ENCODE measurements around the gene FANCI. TPM values are rescaled to one million over a fixed set of nuclear protein-coding genes. Genes with fewer than 3 reads are reported as not detected.
A peak's percentile ranks its signal among the peaks of the same experiment; 100 is the strongest.

The FANCI gene
- total RNA-seq, 2 experiments from 2014 or later: 208 to 213 TPM

DNA sequence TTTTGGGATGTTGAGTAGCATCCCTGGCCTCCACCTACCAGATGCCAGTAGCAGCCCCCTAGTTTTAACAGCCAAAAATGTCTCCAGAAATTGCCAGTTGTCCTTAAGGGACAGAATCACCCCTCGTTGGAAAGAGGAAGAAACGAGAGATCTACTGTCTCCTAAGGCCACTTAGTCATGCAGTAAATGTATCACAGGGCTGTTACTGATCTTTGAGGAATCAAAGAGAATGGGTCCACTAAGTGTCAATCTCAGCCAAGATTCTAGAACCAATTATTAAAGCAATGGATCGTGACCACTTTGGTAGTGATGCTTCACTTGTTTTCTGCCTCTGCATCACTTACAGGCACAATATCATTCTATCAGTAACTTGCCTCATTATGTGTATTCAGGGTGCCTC is 64.5 kb downstream of the FANCI start:
- no peaks in the 10 kb centered on the region for H3K9me3 Mint-ChIP-seq
- no peaks in the 10 kb centered on the region for H3K27me3 Mint-ChIP-seq
- H3K4me1 Mint-ChIP-seq (ENCODE audit: low read depth): peaks cover 7% of the 10 kb centered on the region
- no peak overlapping the region for H3K27ac Mint-ChIP-seq
- no peak for DNase-seq
- intact Hi-C loops (cut with micrococcal nuclease): no loop called here
- H3K36me3 Mint-ChIP-seq: peaks cover 63% of the 10 kb centered on the region
- ChIA-PET CTCF (interaction anchor here (1.1 kb wide), 1 partner anchor 101 kb away, joined by 3 read pairs; no protein-coding TSS in a partner anchor), POLR2A (no interaction called here)
- no peak overlapping the region for H3K4me3 Mint-ChIP-seq

GRCh38 chr15:89309993-89310392 is 66.2 kb downstream of the FANCI start:
- Mint-ChIP-seq H3K4me1 (ENCODE audit: low read depth) (peaks cover 7% of the 10 kb centered on the region), H3K4me3 (no peak overlapping the region), H3K27me3 (no peaks in the 10 kb centered on the region), H3K9me3 (no peaks in the 10 kb centered on the region), H3K36me3 (peaks cover 63% of the 10 kb centered on the region), H3K27ac (no peak overlapping the region)
- DNase-seq: no peak
- intact Hi-C loops (cut with micrococcal nuclease): no loop called here
- POLR2A ChIA-PET: no interaction called here
- CTCF ChIA-PET: interaction anchor here (0.7 kb wide), 1 partner anchor 39 kb away, joined by 3 read pairs; no protein-coding TSS in a partner anchor

DNA sequence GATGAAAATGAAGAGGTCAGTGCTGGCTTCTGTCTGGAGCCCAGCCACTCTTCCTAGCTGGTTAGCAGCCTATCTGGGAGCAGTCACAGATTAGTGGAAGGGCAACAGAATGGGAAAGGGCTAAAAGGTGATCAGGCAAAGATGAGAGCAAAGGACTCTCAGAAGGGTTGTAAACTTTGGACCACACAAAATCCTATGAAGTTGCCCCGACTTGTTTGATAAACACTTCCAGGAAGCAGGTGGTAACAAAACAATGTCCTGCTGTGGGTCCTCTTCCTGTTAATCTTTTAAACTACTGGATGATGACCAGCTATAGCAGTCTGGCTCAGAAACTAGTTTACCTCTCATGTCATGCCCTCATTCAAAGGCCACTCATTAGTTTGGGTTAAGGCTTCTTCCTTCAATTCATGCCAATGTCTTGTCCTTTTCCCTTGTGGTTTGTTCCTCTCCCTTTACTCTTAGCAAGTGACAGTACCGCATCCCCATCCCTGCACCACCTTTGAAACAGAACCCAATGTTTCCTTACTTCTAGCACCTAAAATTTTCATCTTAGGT is 71.7 kb downstream of the FANCI start:
- H3K4me1 Mint-ChIP-seq (ENCODE audit: low read depth): peaks cover 24% of the 10 kb centered on the region
- no peak for DNase-seq
- H3K27me3 Mint-ChIP-seq: no peaks in the 10 kb centered on the region
- H3K9me3 Mint-ChIP-seq: no peaks in the 10 kb centered on the region
- H3K27ac Mint-ChIP-seq: peak overlapping the region; percentile 51
- no peak overlapping the region for H3K4me3 Mint-ChIP-seq
- CTCF ChIA-PET: interaction anchor here (1.1 to 2.4 kb wide), 2 partner anchors 8 to 14 kb away, joined by 4 to 10 read pairs; no protein-coding TSS in a partner anchor
- intact Hi-C loops (cut with micrococcal nuclease): no loop called here
- H3K36me3 Mint-ChIP-seq: peaks cover 59% of the 10 kb centered on the region
- POLR2A ChIA-PET: no interaction called here

GRCh38 chr15:89316504-89316903 is 72.7 kb downstream of the FANCI start:
- ChIA-PET CTCF (interaction anchor here (2.4 to 4.5 kb wide), 2 partner anchors 13 to 110 kb away, joined by 10 to 18 read pairs; no protein-coding TSS in a partner anchor), POLR2A (interaction anchor here (0.7 to 0.9 kb wide), 2 partner anchors 13 to 16 kb away, joined by 3 read pairs; no protein-coding TSS in a partner anchor)
- Mint-ChIP-seq H3K36me3 (peaks cover 59% of the 10 kb centered on the region), H3K4me3 (no peak overlapping the region), H3K9me3 (no peaks in the 10 kb centered on the region), H3K27ac (peak overlapping the region; percentile 44), H3K4me1 (ENCODE audit: low read depth) (peaks cover 24% of the 10 kb centered on the region), H3K27me3 (no peaks in the 10 kb centered on the region)
- no peak for DNase-seq
- intact Hi-C loops (cut with micrococcal nuclease): no loop called here

GRCh38 chr15:89317186-89317720 is 73.5 kb downstream of the FANCI start:
- Mint-ChIP-seq H3K27me3 (no peaks in the 10 kb centered on the region), H3K27ac (peak overlapping the region; percentile 78), H3K36me3 (peaks cover 61% of the 10 kb centered on the region), H3K9me3 (no peaks in the 10 kb centered on the region), H3K4me1 (ENCODE audit: low read depth) (peaks cover 24% of the 10 kb centered on the region), H3K4me3 (no peak overlapping the region)
- DNase-seq: peak; percentile 20
- ChIA-PET POLR2A (interaction anchor here (0.7 kb wide), 1 partner anchor 13 kb away, joined by 3 read pairs; no protein-coding TSS in a partner anchor), CTCF (interaction anchor here (0.6 to 4.5 kb wide), 4 partner anchors 13 to 843 kb away, joined by 3 to 18 read pairs (median 6); no protein-coding TSS in a partner anchor)
- intact Hi-C loops (cut with micrococcal nuclease): no loop called here

DNA sequence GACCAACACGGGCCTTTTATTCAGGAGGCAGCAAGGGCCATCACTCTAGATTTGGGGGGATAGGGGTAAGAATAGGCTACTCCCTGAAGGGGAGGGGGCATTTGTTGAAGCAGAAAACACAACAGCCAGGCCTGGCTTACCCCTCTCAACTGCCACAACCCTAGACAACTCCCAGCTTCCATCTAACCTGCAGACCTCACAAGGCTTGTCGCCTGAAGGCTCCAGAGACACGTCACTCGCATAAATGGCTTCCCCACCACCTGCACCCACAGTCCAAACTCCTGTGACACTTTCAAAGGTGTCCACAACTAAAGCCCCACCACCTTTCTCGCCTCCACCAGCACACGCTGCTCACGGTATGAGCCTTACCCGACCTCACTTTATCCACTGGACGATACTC is 75.9 kb downstream of the FANCI start:
- ChIA-PET POLR2A (interaction anchor here (1.2 to 1.6 kb wide), 2 partner anchors 13 to 15 kb away, joined by 4 to 5 read pairs; no protein-coding TSS in a partner anchor), CTCF (interaction anchor here (4.5 kb wide), 1 partner anchor 113 kb away, joined by 18 read pairs; no protein-coding TSS in a partner anchor)
- no peaks in the 10 kb centered on the region for H3K27me3 Mint-ChIP-seq
- no peak overlapping the region for H3K4me3 Mint-ChIP-seq
- H3K9me3 Mint-ChIP-seq: no peaks in the 10 kb centered on the region
- no peak for DNase-seq
- H3K27ac Mint-ChIP-seq: peak overlapping the region; percentile 30
- intact Hi-C loops (cut with micrococcal nuclease): no loop called here
- H3K4me1 Mint-ChIP-seq (ENCODE audit: low read depth): peaks cover 20% of the 10 kb centered on the region
- peaks cover 57% of the 10 kb centered on the region for H3K36me3 Mint-ChIP-seq

DNA sequence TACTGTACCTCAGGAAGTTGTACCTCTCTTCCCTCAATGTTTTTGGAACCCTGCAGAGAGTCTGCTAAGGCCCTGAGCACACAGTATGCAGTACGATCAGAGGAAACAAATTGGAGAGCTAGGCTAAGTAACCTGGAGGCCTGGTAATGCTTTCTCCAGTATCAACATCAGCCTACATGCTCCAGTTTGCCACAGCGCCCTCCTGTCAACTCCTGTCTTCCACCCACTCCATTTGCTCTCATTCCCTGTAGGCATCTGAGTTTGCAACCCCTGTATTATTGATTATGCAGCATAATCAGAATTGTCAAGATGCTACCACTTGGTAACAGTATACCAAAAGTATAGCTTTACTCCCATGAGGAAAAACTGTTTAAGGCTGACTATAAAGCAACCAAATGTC is 76.4 kb downstream of the FANCI start:
- ChIA-PET POLR2A (interaction anchor here (1.2 to 1.6 kb wide), 2 partner anchors 14 to 15 kb away, joined by 4 to 5 read pairs; no protein-coding TSS in a partner anchor), CTCF (interaction anchor here (4.5 kb wide), 1 partner anchor 113 kb away, joined by 18 read pairs; no protein-coding TSS in a partner anchor)
- H3K27me3 Mint-ChIP-seq: no peaks in the 10 kb centered on the region
- intact Hi-C loops (cut with micrococcal nuclease): no loop called here
- no peak overlapping the region for H3K27ac Mint-ChIP-seq
- H3K4me1 Mint-ChIP-seq (ENCODE audit: low read depth): peaks cover 20% of the 10 kb centered on the region
- H3K36me3 Mint-ChIP-seq: peaks cover 58% of the 10 kb centered on the region
- no peak for DNase-seq
- no peak overlapping the region for H3K4me3 Mint-ChIP-seq
- no peaks in the 10 kb centered on the region for H3K9me3 Mint-ChIP-seq

DNA sequence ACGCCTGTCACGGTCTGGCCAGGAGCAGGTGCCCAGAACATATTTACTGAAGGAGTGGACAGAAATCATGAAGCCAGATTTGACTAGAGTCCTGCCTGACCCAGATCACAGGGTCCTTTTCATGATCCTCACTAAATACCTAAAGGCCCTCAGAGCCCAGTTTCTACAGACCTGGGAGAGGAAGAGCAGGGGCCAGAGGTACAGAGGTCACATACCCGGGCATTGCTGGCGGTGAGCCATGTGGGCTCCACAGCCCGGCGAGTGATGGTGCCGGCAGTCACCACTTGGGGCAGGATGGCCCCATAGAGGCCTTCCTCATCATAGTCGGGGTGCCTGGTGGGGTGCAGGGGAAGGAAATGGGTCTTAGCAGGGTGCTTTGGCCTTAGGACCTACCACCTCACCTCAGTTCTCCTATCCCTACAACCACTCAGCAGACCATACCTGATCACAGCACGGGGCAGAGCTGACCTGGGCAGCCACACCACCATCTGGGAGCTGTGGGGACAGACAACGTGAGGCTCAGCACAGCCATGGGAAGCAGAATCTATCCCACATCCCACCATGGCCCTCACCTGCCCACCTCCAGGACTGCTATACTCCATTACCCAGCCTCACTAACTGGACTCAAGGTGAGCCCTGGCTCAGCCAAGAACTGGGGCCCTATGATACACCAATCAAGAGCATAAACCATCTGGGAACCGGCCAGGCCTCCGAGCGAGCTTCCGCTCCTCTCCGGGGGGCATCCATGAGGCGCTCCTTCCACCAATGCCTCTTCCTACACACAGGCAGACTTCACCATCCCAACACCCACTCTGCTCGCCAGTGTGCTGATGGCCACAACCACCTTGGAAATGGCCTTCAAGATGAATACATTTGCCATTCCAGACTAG is 78.0 kb downstream of the FANCI start:
- Mint-ChIP-seq H3K27me3 (no peaks in the 10 kb centered on the region), H3K36me3 (peaks cover 55% of the 10 kb centered on the region), H3K4me3 (no peak overlapping the region), H3K4me1 (ENCODE audit: low read depth) (peaks cover 9% of the 10 kb centered on the region), H3K27ac (no peak overlapping the region), H3K9me3 (no peaks in the 10 kb centered on the region)
- no peak for DNase-seq
- CTCF ChIA-PET: interaction anchor here (1.1 kb wide), 1 partner anchor 16 kb away, joined by 3 read pairs; no protein-coding TSS in a partner anchor
- intact Hi-C loops (cut with micrococcal nuclease): no loop called here
- POLR2A ChIA-PET: interaction anchor here (0.8 to 1.6 kb wide), 3 partner anchors 9 to 115 kb away, joined by 3 to 4 read pairs (median 3); no protein-coding TSS in a partner anchor

DNA sequence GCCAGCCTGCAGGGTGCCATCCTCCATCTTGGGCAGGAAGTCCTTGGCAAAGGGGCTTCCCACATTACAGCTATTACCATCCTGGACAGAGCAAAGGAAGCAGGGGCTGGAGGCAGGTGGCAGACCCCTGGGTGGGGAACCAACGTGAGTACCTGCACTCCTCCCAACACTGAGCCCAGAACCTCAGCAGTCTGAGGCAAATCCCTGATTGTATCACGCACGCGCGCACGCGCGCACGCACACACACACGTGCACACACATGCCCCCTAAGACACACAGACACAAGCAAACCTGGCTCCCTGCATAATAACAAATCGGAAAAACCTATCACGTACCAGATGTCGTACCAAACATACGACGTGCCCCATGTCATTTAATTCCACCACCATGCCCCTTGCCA is 79.0 kb downstream of the FANCI start:
- Mint-ChIP-seq H3K9me3 (no peaks in the 10 kb centered on the region), H3K4me1 (ENCODE audit: low read depth) (peaks cover 2% of the 10 kb centered on the region), H3K27me3 (no peaks in the 10 kb centered on the region), H3K36me3 (peaks cover 55% of the 10 kb centered on the region), H3K4me3 (no peak overlapping the region), H3K27ac (peak overlapping the region; percentile 11)
- DNase-seq: no peak
- CTCF ChIA-PET: interaction anchor here (1.1 to 2.2 kb wide), 3 partner anchors 8 to 36 kb away, joined by 3 to 7 read pairs (median 4); no protein-coding TSS in a partner anchor
- intact Hi-C loops (cut with micrococcal nuclease): no loop called here
- POLR2A ChIA-PET: interaction anchor here (1.1 kb wide), 1 partner anchor 74 kb away, joined by 3 read pairs; no protein-coding TSS in a partner anchor

DNA sequence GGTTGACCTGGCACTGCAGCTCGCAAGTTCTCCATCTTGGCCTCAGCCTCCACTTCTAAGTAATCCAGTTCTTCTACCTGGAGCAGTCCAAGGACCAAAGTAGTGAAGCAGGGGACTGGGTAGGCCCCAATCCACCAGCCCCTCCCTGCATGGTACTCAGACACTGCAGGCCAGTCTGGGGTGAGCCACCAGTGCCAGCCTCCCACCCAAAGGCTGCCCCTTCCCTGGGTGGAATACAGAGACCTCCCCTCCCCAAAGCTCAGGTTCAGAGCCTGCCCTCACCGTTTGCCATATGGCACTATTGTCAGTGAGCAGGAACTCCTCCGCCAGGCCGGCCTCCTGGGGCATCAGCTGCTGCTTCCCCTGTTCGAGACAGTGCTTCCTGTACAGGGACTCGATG is 80.0 kb downstream of the FANCI start:
- H3K4me1 Mint-ChIP-seq (ENCODE audit: low read depth): peaks cover 5% of the 10 kb centered on the region
- H3K27me3 Mint-ChIP-seq: no peaks in the 10 kb centered on the region
- H3K36me3 Mint-ChIP-seq: peaks cover 61% of the 10 kb centered on the region
- no peak overlapping the region for H3K4me3 Mint-ChIP-seq
- CTCF ChIA-PET: interaction anchor here (1.2 to 2.2 kb wide), 5 partner anchors 9 to 117 kb away, joined by 3 to 7 read pairs (median 4); no protein-coding TSS in a partner anchor
- H3K27ac Mint-ChIP-seq: no peak overlapping the region
- intact Hi-C loops (cut with micrococcal nuclease): no loop called here
- DNase-seq: no peak
- POLR2A ChIA-PET: interaction anchor here (1.1 kb wide), 1 partner anchor 75 kb away, joined by 3 read pairs; no protein-coding TSS in a partner anchor
- H3K9me3 Mint-ChIP-seq: no peaks in the 10 kb centered on the region

- DNase-seq: no peak
- Mint-ChIP-seq H3K4me1 (ENCODE audit: low read depth) (peaks cover 19% of the 10 kb centered on the region), H3K9me3 (no peaks in the 10 kb centered on the region), H3K4me3 (no peak overlapping the region), H3K27me3 (no peaks in the 10 kb centered on the region), H3K36me3 (peaks cover 65% of the 10 kb centered on the region), H3K27ac (peak overlapping the region; percentile 55)
- intact Hi-C loops (cut with micrococcal nuclease): no loop called here
- ChIA-PET CTCF (interaction anchor here (1.7 to 2.2 kb wide), 3 partner anchors 13 to 119 kb away, joined by 4 to 7 read pairs (median 7); no protein-coding TSS in a partner anchor), POLR2A (interaction anchor here (0.6 kb wide), 1 partner anchor 986 kb away, joined by 4 read pairs; no protein-coding TSS in a partner anchor)
These were observed 81.4 kb downstream of the FANCI start for GRCh38 chr15:89325039-89325803.
